KOPT-K1 (cell line): ENCODE data around the gene MIOX.
"Not testable (repeated sequence)": the region's sequence is repeated elsewhere in the genome, so short reads cannot be mapped to it uniquely, and the experiment has no call there.

Experiments used
- H3K27ac ChIP-seq: fragments of 200-600 bp; sonication (generic); 2 replicates; pipeline ENCODE4 v1.5.1; 2016; ENCODE audit warnings: antibody characterized with exemption, mild to moderate bottlenecking, low read depth, low read length; ENCODE audit not compliant: poor library complexity, severe bottlenecking
- H3K36me3 ChIP-seq: fragments of 200-600 bp; sonication (generic); 2 replicates; pipeline ENCODE4 v1.5.1; 2017; ENCODE audit warnings: antibody characterized with exemption, mild to moderate bottlenecking, low read length, moderate library complexity; ENCODE audit not compliant: insufficient read depth
- H3K9me3 ChIP-seq: fragments of 200-600 bp; sonication (generic); 2 replicates; pipeline ENCODE4 v1.5.1; 2017; ENCODE audit warnings: antibody characterized with exemption, low read length, mild to moderate bottlenecking; ENCODE audit not compliant: insufficient read depth, poor library complexity, severe bottlenecking

Gene MIOX

GRCh38 chr22:50530877-50531545 lies 44.4 kb downstream of the MIOX start:
- H3K36me3 ChIP-seq, result no peaks in the 10 kb centered on the region
- no peak overlapping the region for H3K27ac ChIP-seq
- peaks cover 10% of the 10 kb centered on the region for H3K9me3 ChIP-seq

GRCh38 chr22:50531546-50531961 lies 44.9 kb downstream of the MIOX start:
- H3K9me3 ChIP-seq, result peaks cover 10% of the 10 kb centered on the region
- H3K36me3 ChIP-seq, result no peaks in the 10 kb centered on the region
- no peak overlapping the region for H3K27ac ChIP-seq

- peaks cover 10% of the 10 kb centered on the region for H3K9me3 ChIP-seq
- H3K36me3 ChIP-seq, result no peaks in the 10 kb centered on the region
- H3K27ac ChIP-seq, result no peak overlapping the region
These were observed 45.5 kb downstream of the MIOX start for GRCh38 chr22:50531962-50532674.

- Histone ChIP-seq H3K36me3 (no peaks in the 10 kb centered on the region), H3K9me3 (peaks cover 10% of the 10 kb centered on the region), H3K27ac (no peak overlapping the region)
These were observed 46.5 kb downstream of the MIOX start for GRCh38 chr22:50532824-50533796.

- H3K27ac ChIP-seq, H3K9me3 ChIP-seq, H3K36me3 ChIP-seq: not testable (repeated sequence)
These were observed 47.4 kb downstream of the MIOX start for GRCh38 chr22:50533856-50534711.

GRCh38 chr22:50535113-50535512 lies 48.5 kb downstream of the MIOX start:
- H3K9me3 ChIP-seq, result peaks cover 10% of the 10 kb centered on the region
- H3K27ac ChIP-seq, result no peak overlapping the region
- no peaks in the 10 kb centered on the region for H3K36me3 ChIP-seq

- Histone ChIP-seq H3K9me3 (peaks cover 2% of the 10 kb centered on the region), H3K36me3 (no peaks in the 10 kb centered on the region), H3K27ac (no peak overlapping the region)
These were observed 49.6 kb downstream of the MIOX start for GRCh38 chr22:50536226-50536625.

GRCh38 chr22:50537765-50538164 lies 51.1 kb downstream of the MIOX start:
- H3K36me3 ChIP-seq, result no peaks in the 10 kb centered on the region
- H3K9me3 ChIP-seq, result no peaks in the 10 kb centered on the region
- no peak overlapping the region for H3K27ac ChIP-seq
